AG08396 (cell line): ENCODE measurements around the gene HOXC13.

Experiments used
- DNase-seq: peaks from one replicate; pipeline ENCODE4 v3.0.0; 2012; ENCODE audit warnings: low spot score, mixed read lengths

HOXC13 gene

GRCh38 chr12:53955036-53955775, 16.6 kb downstream of the HOXC13 start:
- DNase-seq, result no peak

GRCh38 chr12:53955776-53956250, 17.2 kb downstream of the HOXC13 start:
- DNase-seq, result no peak

- DNase-seq, result no peak
Measured at GRCh38 chr12:53956251-53956887, 17.7 kb downstream of the HOXC13 start.

- DNase-seq, result no peak
Measured at GRCh38 chr12:53956914-53957536, 18.4 kb downstream of the HOXC13 start.

- no peak for DNase-seq
Measured at GRCh38 chr12:53958128-53958527, 19.5 kb downstream of the HOXC13 start.

- DNase-seq, result no peak
Measured at GRCh38 chr12:53959314-53959713, 20.7 kb downstream of the HOXC13 start.

- DNase-seq, result no peak
Measured at GRCh38 chr12:53960187-53961024, 21.8 kb downstream of the HOXC13 start.

GRCh38 chr12:53961025-53961761, 22.6 kb downstream of the HOXC13 start:
- DNase-seq, result peak; percentile 52

GRCh38 chr12:53963005-53963404, 24.4 kb downstream of the HOXC13 start:
- DNase-seq, result no peak

- DNase-seq, result no peak
Measured at GRCh38 chr12:53963434-53964314, 25.0 kb downstream of the HOXC13 start.

GRCh38 chr12:53964315-53964713, 25.7 kb downstream of the HOXC13 start:
- DNase-seq, result no peak

GRCh38 chr12:53965281-53966084, 26.9 kb downstream of the HOXC13 start:
- no peak for DNase-seq

- DNase-seq, result no peak
Measured at GRCh38 chr12:53966085-53966384, 27.4 kb downstream of the HOXC13 start.

- DNase-seq, result no peak
Measured at GRCh38 chr12:53966385-53967133, 27.9 kb downstream of the HOXC13 start.

- no peak for DNase-seq
Measured at GRCh38 chr12:53967421-53967925, 28.8 kb downstream of the HOXC13 start.

GRCh38 chr12:53968214-53969127, 29.8 kb downstream of the HOXC13 start:
- DNase-seq, result no peak

GRCh38 chr12:53969588-53970259, 31.1 kb downstream of the HOXC13 start:
- DNase-seq, result no peak
